ENCODE measurements around the gene NYNRIN. TPM values are rescaled to one million over a fixed set of nuclear protein-coding genes. Genes with fewer than 3 reads are reported as not detected.

The NYNRIN gene
- total RNA-seq, 1 donor from 2014 or later: not detected

Other genes with a start within 250 kb of the NYNRIN start
- 130 and 152 TPM in 2 replicates for gene IRF9, start 237.7 kb upstream of the NYNRIN start, total RNA-seq
- gene REC8, start 226.9 kb upstream of the NYNRIN start, total RNA-seq: 27.8 and 28.9 TPM in 2 replicates
- 106 and 107 TPM in 2 replicates for gene IPO4, start 210.2 kb upstream of the NYNRIN start, total RNA-seq
- gene TM9SF1, start 203.6 kb upstream of the NYNRIN start, total RNA-seq: 34.5 and 35.3 TPM in 2 replicates
- gene TSSK4, start 193.3 kb upstream of the NYNRIN start, total RNA-seq: 0.42 and 0.49 TPM in 2 replicates
- gene CHMP4A, start 185.5 kb upstream of the NYNRIN start, total RNA-seq: 86.5 and 95.8 TPM in 2 replicates
- 11.6 and 12.9 TPM in 2 replicates for gene MDP1, start 182.9 kb upstream of the NYNRIN start, total RNA-seq
- 177 and 185 TPM in 2 replicates for gene NEDD8, start 166.6 kb upstream of the NYNRIN start, total RNA-seq
- gene GMPR2, start 166.1 kb upstream of the NYNRIN start, total RNA-seq: 40.8 and 41.4 TPM in 2 replicates
- 90.9 and 95.9 TPM in 2 replicates for gene TINF2, start 156.4 kb upstream of the NYNRIN start, total RNA-seq
- 4.1 and 4.8 TPM in 2 replicates for gene TGM1, start 135.8 kb upstream of the NYNRIN start, total RNA-seq
- 52.2 and 54.4 TPM in 2 replicates for gene RABGGTA, start 127.4 kb upstream of the NYNRIN start, total RNA-seq
- gene DHRS1, start 99.2 kb upstream of the NYNRIN start, total RNA-seq: 7.5 TPM in 2 replicates
- 49.3 and 52.6 TPM in 2 replicates for gene NOP9, start 99.2 kb upstream of the NYNRIN start, total RNA-seq
- 18.1 and 18.7 TPM in 2 replicates for gene CIDEB, start 91.0 kb upstream of the NYNRIN start, total RNA-seq
- gene LTB4R2, start 88.9 kb upstream of the NYNRIN start, total RNA-seq: 8.9 and 10.3 TPM in 2 replicates
- gene LTB4R, start 87.5 kb upstream of the NYNRIN start, total RNA-seq: 10.1 and 11.1 TPM in 2 replicates
- 0.93 and 1.5 TPM in 2 replicates for gene ADCY4, start 63.9 kb upstream of the NYNRIN start, total RNA-seq
- gene RIPK3, start 59.0 kb upstream of the NYNRIN start, total RNA-seq: 14.3 and 14.5 TPM in 2 replicates
- not detected in 2 replicates for gene NFATC4, start 30.8 kb upstream of the NYNRIN start, total RNA-seq
- gene CBLN3, start 30.7 kb downstream of the NYNRIN start, total RNA-seq: 5.2 and 5.5 TPM in 2 replicates
- 65.9 and 72.0 TPM in 2 replicates for gene KHNYN, start 31.0 kb downstream of the NYNRIN start, total RNA-seq
- 41.5 and 48.0 TPM in 2 replicates for gene SDR39U1, start 43.8 kb downstream of the NYNRIN start, total RNA-seq
- gene CMA1, start 109.3 kb downstream of the NYNRIN start, total RNA-seq: not detected in 2 replicates
- not detected in 2 replicates for gene CTSG, start 177.2 kb downstream of the NYNRIN start, total RNA-seq
- gene GZMH, start 210.7 kb downstream of the NYNRIN start, total RNA-seq: 35.7 and 35.9 TPM in 2 replicates
- 6,140 and 6,145 TPM in 2 replicates for gene GZMB, start 235.2 kb downstream of the NYNRIN start, total RNA-seq